Uterus (tissue), 4 donors: ENCODE results near the gene C8G. TPM values are rescaled to one million over a fixed set of nuclear protein-coding genes. Genes with fewer than 3 reads are reported as not detected.

Source experiments
- DNase-seq, 2 donors: peaks; one replicate each; pipeline ENCODE4 v3.0.0-alpha.2; 2019 to 2020
- H3K27ac ChIP-seq, 2 donors: fragments of 200-600 bp; sonication (generic); 1 replicate in 1 of 2; 2 replicates in 1 of 2; pipeline ENCODE4 v1.5.1; 2016 to 2018
- H3K27me3 ChIP-seq, 2 donors: fragments of 200-600 bp; sonication (generic); one replicate each; pipeline ENCODE4 v1.5.1; 2018 to 2019; ENCODE audit warnings: control low read depth in 1 of 2
- H3K36me3 ChIP-seq, 2 donors: fragments of 200-600 bp; sonication (generic); one replicate each; pipeline ENCODE4 v1.5.1; 2019; ENCODE audit warnings: control low read depth in 1 of 2
- H3K4me1 ChIP-seq, 2 donors: fragments of 200-600 bp; sonication (generic); one replicate each; pipeline ENCODE4 v1.5.1; 2018 to 2019; ENCODE audit warnings: control low read depth in 1 of 2
- H3K4me3 ChIP-seq, 2 donors: fragments of 200-600 bp; sonication (generic); 1 replicate in 1 of 2; 2 replicates in 1 of 2; pipeline ENCODE4 v1.5.1; 2018 to 2019; ENCODE audit warnings: mild to moderate bottlenecking in 1 of 2
- H3K9me3 ChIP-seq, 2 donors: fragments of 200-600 bp; sonication (generic); one replicate each; pipeline ENCODE4 v1.5.1; 2019; ENCODE audit warnings: control low read depth in 1 of 2
- CTCF ChIP-seq, 4 experiments: fragments of 200-600 bp in 2 of 4; fragments of 450-650 bp in 2 of 4; sonication (generic) in 2 of 4; IDR thresholded peaks; one replicate each; pipeline ENCODE4 v1.5.1; 2016 to 2019; ENCODE audit warnings: antibody characterized with exemption in 4 of 4, mild to moderate bottlenecking in 2 of 4, moderate library complexity in 1 of 4
- POLR2A ChIP-seq, 2 donors: fragments of 450-650 bp; IDR thresholded peaks; one replicate each; pipeline ENCODE4 v1.6.1; 2016; ENCODE audit warnings: antibody characterized with exemption in 2 of 2, mild to moderate bottlenecking in 1 of 2, moderate library complexity in 1 of 2
- intact Hi-C: fragments of 100-400 bp; cut with DNase I; formaldehyde crosslinking; loops from one replicate; pipeline ENCODE4 v1.15.1; 2023; ENCODE audit warnings: low total_unique reads
- total RNA-seq, 4 donors: library from RNA; depleted of rRNA in 3 of 4; stranded (reverse); fragments of >200 nt in 3 of 4; gene quantifications; one replicate each; pipeline versions ENCODE4 v1.1.0 to v1.2.4, GENCODE V29; 2014 to 2023
- donor health status: DM: yes; HTN: yes; CAD: no.

The C8G gene
- total RNA-seq, 4 donors from 2014 or later, result not detected

GRCh38 chr9:136964833-136965422 lies 19.9 kb downstream of the C8G start:
- intact Hi-C loops, result no loop called here
- H3K36me3 ChIP-seq, result no peaks in the 10 kb centered on the region
- H3K4me3 ChIP-seq, result no peak overlapping the region
- no peak for TF ChIP-seq CTCF (IDR thresholded peaks at IDR 0.05)
- no peak for TF ChIP-seq POLR2A (IDR thresholded peaks at IDR 0.05)
- H3K4me1 ChIP-seq, result no peaks in the 10 kb centered on the region
- no peak overlapping the region for H3K27ac ChIP-seq
- H3K9me3 ChIP-seq, result no peaks in the 10 kb centered on the region
- no peaks in the 10 kb centered on the region for H3K27me3 ChIP-seq
- DNase-seq, result no peak

DNA sequence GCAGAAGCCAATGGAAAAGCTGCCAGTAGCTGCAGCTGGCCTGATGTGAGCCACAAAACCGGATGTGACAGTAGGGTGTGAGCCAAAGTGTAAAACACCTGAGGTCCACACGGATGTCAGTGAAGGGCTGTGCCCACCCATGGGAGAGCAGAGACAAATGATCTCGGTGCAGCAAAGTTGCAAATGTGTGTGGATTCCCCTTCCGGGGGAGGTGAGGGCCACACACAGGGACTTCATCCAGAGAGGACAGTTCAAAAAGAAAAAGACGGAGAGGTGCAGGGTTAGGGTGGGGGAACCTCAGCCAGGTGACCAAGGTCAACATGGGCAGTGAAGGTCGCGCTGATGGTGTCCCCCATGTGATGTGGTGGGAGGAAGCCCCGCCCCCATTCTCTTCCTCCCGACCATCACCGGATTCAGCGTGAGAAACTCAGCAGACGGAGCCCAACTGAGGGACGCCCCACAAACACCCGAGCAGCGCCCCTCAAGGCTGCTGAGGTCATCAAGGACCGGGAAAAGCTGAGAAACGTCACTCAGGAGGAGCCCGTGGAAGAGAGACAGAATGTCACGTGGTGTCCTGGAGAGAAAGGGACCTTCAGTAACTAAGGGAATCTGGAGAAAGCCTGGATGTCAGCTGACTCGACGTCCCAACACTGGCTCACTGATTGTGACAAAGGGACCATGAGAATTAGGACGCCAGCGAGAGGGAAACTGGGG lies 20.9 kb downstream of the C8G start:
- no peaks in the 10 kb centered on the region for H3K4me1 ChIP-seq
- H3K9me3 ChIP-seq, result no peaks in the 10 kb centered on the region
- no peaks in the 10 kb centered on the region for H3K27me3 ChIP-seq
- intact Hi-C loops, result no loop called here
- H3K27ac ChIP-seq, result no peak overlapping the region
- H3K4me3 ChIP-seq, result no peak overlapping the region
- TF ChIP-seq POLR2A (IDR thresholded peaks at IDR 0.05) (no peak), CTCF (IDR thresholded peaks at IDR 0.05) (no peak)
- no peak for DNase-seq
- H3K36me3 ChIP-seq, result no peaks in the 10 kb centered on the region

DNA sequence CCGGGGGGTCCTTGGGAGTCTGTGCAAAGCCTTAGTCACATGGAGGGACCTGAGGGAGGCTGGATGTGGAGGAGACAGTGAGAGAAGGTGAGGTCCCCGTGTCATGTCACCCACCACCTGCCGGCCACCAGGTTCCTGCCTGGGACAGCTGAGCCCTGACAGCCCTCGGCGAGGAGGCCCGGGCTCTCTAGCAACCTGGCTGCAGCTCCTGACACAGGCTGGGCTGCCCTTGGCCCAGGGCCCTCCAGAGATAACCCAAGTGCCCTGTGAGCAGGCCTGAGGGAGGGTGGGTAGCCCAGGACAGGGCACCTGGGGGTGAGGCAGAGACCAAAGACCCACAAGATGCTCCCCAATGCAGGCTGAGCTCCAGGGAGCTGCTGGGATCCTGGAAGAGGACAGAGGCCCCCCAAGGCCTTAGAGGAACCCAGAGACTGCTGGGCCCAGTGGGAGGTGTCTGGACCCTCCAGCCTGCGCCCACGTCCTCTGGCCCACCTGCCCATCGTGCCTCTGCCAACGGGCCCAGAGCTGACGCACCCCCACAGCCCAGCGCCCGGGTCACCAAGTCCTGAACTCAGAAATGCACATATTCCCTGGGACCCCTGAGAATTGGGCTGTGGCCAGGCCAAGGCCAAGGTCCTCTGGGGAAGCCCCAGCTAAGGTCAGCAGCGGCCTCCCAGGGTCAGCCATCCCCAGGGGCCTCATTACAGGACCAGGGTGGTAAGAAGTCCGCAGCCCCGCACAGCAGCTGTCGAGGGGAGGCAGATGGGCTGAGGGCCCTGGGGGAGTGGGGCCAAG lies 23.5 kb downstream of the C8G start:
- Histone ChIP-seq H3K4me3 (no peak overlapping the region), H3K4me1 (no peaks in the 10 kb centered on the region), H3K27me3 (no peaks in the 10 kb centered on the region), H3K9me3 (no peaks in the 10 kb centered on the region), H3K27ac (no peak overlapping the region), H3K36me3 (no peaks in the 10 kb centered on the region)
- intact Hi-C loops, result no loop called here
- DNase-seq, result no peak
- TF ChIP-seq CTCF (IDR thresholded peaks at IDR 0.05), result no peak
- TF ChIP-seq POLR2A (IDR thresholded peaks at IDR 0.05), result no peak

GRCh38 chr9:136969150-136969549 lies 24.1 kb downstream of the C8G start:
- DNase-seq, result no peak
- H3K27ac ChIP-seq, result no peak overlapping the region
- no peak for TF ChIP-seq CTCF (IDR thresholded peaks at IDR 0.05)
- no peak for TF ChIP-seq POLR2A (IDR thresholded peaks at IDR 0.05)

GRCh38 chr9:136969774-136970173 lies 24.7 kb downstream of the C8G start:
- intact Hi-C loops, result no loop called here
- no peak overlapping the region for H3K4me3 ChIP-seq
- H3K27me3 ChIP-seq, result no peaks in the 10 kb centered on the region
- H3K9me3 ChIP-seq, result no peaks in the 10 kb centered on the region
- DNase-seq, result no peak
- TF ChIP-seq POLR2A (IDR thresholded peaks at IDR 0.05), result no peak
- no peak for TF ChIP-seq CTCF (IDR thresholded peaks at IDR 0.05)
- no peaks in the 10 kb centered on the region for H3K4me1 ChIP-seq
- no peak overlapping the region for H3K27ac ChIP-seq
- H3K36me3 ChIP-seq, result no peaks in the 10 kb centered on the region

More at GRCh38 chr9:136969150-136969549, 24.1 kb downstream of the C8G start:
- no peak overlapping the region for H3K4me3 ChIP-seq
- intact Hi-C loops, result no loop called here
- H3K27me3 ChIP-seq, result no peaks in the 10 kb centered on the region
- no peaks in the 10 kb centered on the region for H3K4me1 ChIP-seq
- H3K9me3 ChIP-seq, result no peaks in the 10 kb centered on the region
- no peaks in the 10 kb centered on the region for H3K36me3 ChIP-seq
